ENCODE measurements around the gene PFN3.

DNA sequence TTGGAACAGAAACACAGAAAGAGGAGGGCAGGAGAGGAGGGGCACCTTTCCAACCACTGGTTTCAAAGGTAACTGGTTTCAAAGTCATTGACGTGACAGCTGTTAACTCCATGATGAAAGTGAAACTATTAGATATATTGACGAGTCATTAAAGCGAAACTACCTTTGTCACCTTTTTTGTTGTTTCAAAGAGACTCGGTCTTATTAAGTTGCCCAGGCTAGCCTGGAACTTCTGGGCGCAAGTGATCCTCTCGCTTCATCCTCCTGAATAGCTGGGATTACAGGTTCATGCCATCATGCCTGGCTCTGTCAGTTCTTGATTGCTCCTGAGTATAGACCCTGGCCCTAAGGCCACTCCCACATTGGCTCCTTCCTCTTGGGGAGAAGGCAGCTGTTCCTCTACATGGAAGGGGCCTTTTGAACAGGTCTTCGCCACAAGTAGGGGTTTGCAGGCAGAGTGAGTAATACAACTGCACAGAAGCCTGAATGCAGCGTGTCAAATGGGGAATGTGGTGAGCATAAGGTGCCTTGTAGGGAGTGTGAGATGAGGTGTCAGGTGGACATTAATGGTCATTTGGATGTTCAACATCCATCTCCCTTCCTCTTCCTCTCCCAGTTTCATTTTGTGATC is 12.3 kb upstream of the PFN3 start:
- TF ChIP-seq, protein P1, sequence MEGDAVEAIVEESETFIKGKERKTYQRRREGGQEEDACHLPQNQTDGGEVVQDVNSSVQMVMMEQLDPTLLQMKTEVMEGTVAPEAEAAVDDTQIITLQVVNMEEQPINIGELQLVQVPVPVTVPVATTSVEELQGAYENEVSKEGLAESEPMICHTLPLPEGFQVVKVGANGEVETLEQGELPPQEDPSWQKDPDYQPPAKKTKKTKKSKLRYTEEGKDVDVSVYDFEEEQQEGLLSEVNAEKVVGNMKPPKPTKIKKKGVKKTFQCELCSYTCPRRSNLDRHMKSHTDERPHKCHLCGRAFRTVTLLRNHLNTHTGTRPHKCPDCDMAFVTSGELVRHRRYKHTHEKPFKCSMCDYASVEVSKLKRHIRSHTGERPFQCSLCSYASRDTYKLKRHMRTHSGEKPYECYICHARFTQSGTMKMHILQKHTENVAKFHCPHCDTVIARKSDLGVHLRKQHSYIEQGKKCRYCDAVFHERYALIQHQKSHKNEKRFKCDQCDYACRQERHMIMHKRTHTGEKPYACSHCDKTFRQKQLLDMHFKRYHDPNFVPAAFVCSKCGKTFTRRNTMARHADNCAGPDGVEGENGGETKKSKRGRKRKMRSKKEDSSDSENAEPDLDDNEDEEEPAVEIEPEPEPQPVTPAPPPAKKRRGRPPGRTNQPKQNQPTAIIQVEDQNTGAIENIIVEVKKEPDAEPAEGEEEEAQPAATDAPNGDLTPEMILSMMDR (IDR thresholded peaks at IDR 0.05; ENCODE audit: low read depth, low read length), result no peak
- no peak for TF ChIP-seq EZH2phosphoT487 (IDR thresholded peaks at IDR 0.05; ENCODE audit: low read depth)

All from OCI-LY3 (cell line).